ENCODE results near the gene ARHGAP19. TPM values are rescaled to one million over a fixed set of nuclear protein-coding genes. Genes with fewer than 3 reads are reported as not detected.
A peak's percentile ranks its signal among the peaks of the same experiment; 100 is the strongest.

The ARHGAP19 gene
- total RNA-seq, 1 donor from 2014 or later, result 8.4 TPM

DNA sequence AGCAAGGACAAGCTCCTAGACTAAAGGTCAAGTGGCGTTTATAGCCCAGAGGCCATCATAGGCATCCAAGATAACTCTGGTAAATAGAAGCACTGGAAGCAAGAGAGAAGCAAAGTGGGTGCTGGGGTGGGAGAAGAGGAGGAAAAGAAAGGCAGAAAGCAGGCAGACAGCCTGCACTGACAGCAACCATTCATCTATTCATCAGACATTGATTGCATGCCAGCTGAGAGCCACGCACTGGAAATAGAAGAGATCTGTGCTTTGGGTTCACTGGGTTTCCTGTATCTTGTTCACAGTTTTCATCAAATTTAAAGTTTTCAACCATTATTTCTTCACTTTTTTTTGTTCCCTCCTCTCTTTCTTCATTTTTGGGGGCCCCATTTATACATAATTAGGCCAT lies 102.0 kb downstream of the ARHGAP19 start:
- no peak for DNase-seq

GRCh38 chr10:97188261-97188711 lies 104.2 kb downstream of the ARHGAP19 start:
- DNase-seq, result no peak

DNA sequence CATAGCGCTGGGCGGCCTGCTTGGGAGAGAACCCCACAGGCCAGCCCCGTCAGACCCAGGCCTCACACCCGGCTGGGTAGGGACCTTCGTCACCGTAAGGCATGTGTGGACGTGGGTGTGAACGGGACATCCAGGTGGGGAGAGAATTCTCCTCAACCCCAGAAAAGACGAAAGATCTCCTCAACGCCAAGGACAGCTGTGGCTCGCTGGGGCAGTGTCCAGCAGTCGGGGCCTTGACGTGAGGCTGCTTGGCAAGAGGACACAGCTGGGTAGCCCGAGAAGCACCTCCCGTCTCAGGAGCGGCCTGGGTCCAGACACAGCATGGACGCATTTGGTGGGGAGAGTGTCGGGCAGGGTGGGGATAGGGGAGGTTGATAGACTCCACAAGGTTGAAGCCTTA lies 105.5 kb downstream of the ARHGAP19 start:
- DNase-seq, result no peak

GRCh38 chr10:97185326-97186058 lies 106.9 kb downstream of the ARHGAP19 start, which contains the start of gene SLIT1:
SLIT1 (minus strand) TSS chr10:97185959; CDS start chr10:97185674, 285 bp downstream.
- DNase-seq, result no peak

GRCh38 chr10:97184971-97185325 lies 107.5 kb downstream of the ARHGAP19 start:
- no peak for DNase-seq

DNA sequence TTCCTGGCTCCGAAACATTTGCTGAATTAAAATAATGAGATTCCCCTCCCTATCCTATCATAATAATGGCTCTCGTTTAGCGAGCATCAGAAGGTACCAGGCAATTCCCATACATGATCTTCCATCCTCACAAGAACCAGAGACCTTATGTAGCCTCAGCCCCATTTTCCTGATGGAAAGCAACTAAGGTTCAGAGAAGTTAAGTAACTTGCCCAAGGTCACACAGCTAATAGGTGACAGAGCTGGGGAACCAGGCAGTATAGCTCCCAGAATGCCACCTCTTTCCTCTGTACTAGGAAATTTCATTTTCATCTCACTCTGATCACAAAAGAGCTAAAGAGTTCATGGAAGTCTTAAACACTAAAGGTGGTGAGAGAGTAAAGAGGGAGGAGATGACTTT lies 109.1 kb downstream of the ARHGAP19 start:
- no peak for DNase-seq

GRCh38 chr10:97182288-97182990 lies 110.0 kb downstream of the ARHGAP19 start:
- DNase-seq, result no peak

DNA sequence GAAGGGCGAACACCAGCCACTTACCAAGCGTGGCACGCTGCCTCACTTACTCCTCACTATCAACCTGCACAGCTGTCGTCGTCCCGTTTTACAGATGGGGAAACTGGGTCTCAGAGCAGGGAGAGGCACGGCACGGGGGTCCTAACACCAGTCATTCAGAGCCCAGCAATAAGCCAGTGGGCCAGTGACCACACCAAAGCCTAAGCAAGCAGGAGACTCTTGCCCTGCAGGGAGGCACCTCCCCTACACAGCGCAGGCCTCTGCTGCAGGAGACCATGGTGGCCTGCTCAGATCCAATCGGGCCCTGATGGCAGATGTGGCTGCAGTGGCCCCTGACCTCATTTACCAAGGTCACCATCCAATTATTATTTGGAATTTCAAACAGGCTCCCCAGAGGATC lies 111.5 kb downstream of the ARHGAP19 start:
- no peak for DNase-seq

DNA sequence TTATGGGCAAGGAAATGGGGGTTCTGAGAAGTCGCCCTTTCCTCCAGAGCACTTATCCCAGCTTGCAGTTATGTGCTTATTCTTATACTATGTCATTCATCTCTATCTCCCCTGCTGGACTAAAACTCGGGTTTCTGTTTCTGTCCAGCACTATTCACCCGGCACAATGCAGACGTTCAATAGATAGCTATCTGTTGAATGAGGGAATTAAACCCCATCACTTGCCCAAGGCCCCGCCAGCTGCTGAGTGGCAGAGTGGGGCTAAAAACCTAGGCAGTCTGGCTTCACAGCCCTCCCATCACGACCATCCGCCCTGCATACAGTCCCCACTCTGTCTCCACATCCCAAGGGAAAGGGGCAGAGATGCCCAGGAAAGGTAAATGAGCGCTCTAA lies 112.1 kb downstream of the ARHGAP19 start:
- no peak for DNase-seq

DNA sequence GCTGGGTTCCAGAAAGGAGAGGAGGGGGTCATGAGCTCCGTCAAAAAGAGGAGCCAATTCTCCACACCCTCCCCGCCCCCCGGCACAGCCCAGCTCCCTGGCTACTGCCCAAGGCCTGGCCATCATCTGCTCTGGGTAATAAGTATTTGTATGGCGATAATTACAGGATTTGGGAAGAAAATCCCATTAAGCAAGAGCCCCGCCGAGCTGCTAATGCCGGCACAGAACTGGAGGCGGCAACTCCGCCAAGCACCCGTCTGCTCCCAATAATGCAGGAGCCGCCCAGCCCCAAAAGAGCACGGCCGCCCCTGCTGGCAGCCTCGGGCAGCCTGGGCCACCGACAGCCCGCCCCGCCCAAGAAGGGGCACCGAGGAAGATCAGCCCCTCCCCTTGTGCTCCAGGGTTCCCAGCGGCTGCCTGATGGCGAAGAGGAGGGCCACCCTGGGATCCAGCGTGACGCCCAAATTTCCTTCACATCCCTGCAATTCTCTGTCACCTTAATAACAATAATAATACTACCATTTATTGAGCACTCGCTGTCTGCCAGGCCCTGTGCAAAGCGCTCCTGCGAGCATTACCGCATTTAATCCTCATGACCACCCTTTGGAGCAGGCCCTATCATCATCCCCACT lies 112.6 kb downstream of the ARHGAP19 start:
- peak; percentile 22 for DNase-seq

GRCh38 chr10:97179311-97179710 lies 113.1 kb downstream of the ARHGAP19 start:
- DNase-seq, result no peak

DNA sequence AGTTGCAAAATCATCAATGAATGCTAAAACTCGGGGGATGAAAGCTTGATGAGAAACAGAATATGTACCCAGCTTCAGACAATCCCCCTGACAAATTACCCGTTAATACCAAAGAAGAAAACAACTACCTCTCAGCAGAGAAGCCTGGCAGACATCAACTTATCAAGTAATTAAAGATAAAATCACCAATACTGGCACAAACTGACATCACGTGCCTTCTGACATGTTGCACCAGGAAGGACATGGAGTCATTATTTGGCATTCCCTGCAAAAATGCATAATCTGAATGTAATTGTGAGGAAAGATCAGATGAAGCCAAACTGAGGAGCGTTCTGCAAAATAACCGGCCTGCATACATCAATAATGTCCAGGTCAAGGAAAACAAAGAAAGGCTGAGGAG lies 114.4 kb downstream of the ARHGAP19 start:
- no peak for DNase-seq

DNA sequence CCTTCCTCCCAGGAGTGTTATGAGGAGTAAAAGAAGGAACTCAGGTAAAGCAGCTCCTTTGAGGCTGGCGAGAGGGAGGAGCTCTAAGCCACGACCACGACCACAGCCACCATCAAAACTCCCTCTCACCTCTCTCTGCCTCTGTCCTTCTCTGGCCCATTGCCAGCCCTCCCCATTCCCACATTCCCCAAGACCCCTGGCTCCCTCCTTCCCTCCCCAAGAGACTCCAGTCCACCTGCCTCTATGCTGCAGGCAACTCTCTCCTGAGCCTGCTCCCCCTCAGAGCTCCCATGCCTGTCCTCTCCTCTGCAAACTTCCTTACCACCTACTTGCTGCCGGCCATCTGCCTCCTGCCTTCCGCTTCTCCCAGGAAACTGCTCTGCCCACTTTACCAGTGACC lies 116.2 kb downstream of the ARHGAP19 start:
- DNase-seq, result no peak

GRCh38 chr10:97175586-97175985 lies 116.9 kb downstream of the ARHGAP19 start:
- DNase-seq, result no peak

DNA sequence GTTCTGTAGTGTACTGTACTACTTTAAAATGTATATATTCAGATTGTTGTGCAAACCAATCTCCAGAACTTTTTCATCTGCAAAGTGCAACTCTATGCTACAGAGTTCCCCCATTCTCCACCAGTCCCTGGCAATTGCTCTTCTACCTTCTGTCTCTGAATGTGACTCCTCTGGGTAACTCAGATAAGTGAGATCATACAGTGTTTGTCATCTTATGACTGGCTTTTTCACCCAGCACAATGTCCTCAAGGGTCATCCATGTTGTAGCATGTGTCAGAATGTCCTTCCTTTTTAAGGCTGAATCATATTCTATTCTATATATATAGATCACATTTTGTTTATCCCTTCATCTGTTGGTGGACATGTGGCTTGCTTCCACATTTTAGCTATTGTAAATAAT lies 117.5 kb downstream of the ARHGAP19 start:
- no peak for DNase-seq

DNA sequence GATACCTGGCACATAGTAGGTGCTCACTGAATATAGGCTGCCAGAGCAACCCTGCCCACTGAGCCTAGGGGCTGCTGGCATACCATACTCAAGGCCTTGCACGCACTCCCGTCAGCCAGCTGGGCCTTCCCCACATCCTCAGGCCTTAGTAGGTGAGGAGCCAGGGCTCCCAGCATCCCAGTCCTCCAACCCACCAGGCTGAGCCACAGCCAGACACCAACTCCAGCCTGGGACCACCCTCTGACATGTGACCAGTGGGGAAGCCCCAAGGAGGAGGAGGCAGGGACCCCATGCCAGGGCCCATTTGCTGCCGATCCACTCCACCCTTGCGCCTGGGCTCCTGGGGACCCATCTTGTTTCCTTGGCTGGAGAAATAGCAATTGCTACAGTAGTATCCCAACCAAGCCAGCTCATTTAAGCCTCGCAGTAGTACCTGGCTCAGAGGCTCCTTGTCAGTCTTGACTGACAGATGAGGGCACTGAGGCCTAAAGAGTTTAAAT lies 118.1 kb downstream of the ARHGAP19 start:
- DNase-seq, result no peak

DNA sequence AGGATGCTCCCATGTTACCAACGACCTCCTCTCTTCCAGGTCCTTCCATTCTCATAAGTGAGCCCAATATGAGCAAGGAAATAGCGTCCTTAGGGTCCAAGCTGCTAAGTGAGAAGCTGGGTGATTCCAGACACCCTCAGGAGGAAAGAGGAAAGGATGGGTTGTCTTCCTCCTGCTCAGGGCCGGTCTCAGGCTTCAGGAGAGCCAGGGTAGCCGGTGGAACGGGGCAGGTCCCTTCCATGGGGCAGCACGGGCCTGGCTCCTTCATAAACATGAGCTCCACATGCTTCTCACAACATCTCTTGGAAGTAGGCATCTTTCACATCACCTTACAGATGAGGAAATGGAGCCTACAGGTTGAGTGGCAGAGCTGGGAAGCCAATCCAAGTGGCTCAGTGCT lies 119.4 kb downstream of the ARHGAP19 start:
- no peak for DNase-seq

Small RNAs within 50 kb of the gene (small RNA-seq; reads per million reads assigned to genes)
- not detected for gene RF00017

Other genes with a start within 250 kb of the ARHGAP19 start
- gene SLIT1, start 106.7 kb downstream of the ARHGAP19 start, total RNA-seq, result 42.7 TPM
- 5.6 TPM for gene FRAT1, start 26.6 kb upstream of the ARHGAP19 start, total RNA-seq
- 16.8 TPM for gene FRAT2, start 42.1 kb upstream of the ARHGAP19 start, total RNA-seq
- gene RRP12, start 108.7 kb upstream of the ARHGAP19 start, total RNA-seq, result 9.2 TPM
- gene PGAM1, start 133.6 kb upstream of the ARHGAP19 start, total RNA-seq, result 109 TPM
- 38.7 TPM for gene EXOSC1, start 153.4 kb upstream of the ARHGAP19 start, total RNA-seq
- 21.2 TPM for gene ZDHHC16, start 153.5 kb upstream of the ARHGAP19 start, total RNA-seq
- gene MMS19, start 205.8 kb upstream of the ARHGAP19 start, total RNA-seq, result 55.4 TPM
- gene UBTD1, start 206.3 kb upstream of the ARHGAP19 start, total RNA-seq, result 1.1 TPM